GM19455 (cell line): Measurements from ENCODE around the gene ZNF609.
A peak's percentile ranks its signal among the peaks of the same experiment; 100 is the strongest.
"Not testable (repeated sequence)": the region's sequence is repeated elsewhere in the genome, so short reads cannot be mapped to it uniquely, and the experiment has no call there.

ENCODE experiments used
- ATAC-seq: cut with Tn5 transposase; IDR thresholded peaks from one replicate; pipeline ENCODE4 v1.9.1; 2021; ENCODE audit not compliant: unreplicated experiment

ZNF609 gene

GRCh38 chr15:64454282-64454681, 6.1 kb upstream of the ZNF609 start:
- no peak for ATAC-seq

GRCh38 chr15:64455961-64456371, 4.4 kb upstream of the ZNF609 start:
- no peak for ATAC-seq

DNA sequence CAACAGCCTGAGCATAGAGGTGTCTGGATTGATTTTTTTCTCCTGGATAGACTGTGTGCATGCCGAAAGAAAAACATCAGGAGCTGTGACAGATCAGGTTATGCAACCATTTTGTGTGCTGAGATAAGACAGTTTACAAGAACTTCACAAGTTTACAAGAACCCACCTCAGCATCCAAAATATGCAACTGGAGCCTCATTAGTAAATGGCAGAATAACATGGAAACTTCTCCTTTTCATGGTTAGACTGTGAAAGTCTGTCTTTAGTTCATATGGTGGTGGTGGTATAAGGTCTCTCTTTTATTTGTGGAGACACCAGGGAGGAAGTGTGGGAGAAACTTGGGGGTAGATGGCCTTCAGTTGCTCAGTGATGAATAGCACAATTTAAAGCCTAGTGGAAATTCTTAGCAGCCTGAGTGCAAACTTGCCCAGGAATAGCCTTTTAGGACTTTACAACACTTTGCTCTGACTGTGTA, 3.7 kb upstream of the ZNF609 start:
- ATAC-seq, result no peak

DNA sequence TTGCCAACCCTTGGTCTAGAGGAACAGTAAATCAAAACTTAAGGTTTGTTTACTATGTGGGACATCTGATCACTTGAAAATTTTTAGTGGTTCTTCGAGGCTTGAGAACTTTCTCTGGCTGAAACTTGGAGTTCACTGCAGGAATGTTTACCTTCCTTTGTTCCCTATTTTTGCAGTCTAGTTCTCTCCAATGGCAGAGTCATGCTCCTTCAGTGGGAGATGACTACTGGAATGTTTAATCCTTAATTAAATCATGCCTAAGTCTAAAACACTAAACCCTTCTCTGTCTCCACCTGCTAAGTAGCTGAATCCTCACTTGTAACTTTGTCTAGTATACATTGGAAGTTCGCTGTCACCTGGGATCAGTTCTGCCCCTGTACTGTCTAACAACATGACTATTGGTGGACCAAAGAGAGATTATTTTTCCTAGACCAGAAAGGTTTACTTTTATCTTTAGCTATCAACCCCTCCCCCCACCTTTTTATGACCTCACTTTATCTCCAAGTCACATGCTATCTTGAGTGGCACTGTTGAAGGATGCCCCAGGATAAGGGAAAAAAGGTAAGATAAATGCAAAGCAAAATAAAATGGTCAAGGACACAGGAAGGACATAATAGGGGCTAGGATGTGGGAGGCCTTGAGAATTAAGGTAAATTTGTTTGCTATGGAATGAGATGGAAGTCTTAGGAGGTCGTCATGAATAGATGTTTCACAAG, 1.2 kb upstream of the ZNF609 start:
- no peak for ATAC-seq

GRCh38 chr15:64460724-64461720, 644 bp downstream of the ZNF609 start:
- peak; percentile 15 for ATAC-seq

DNA sequence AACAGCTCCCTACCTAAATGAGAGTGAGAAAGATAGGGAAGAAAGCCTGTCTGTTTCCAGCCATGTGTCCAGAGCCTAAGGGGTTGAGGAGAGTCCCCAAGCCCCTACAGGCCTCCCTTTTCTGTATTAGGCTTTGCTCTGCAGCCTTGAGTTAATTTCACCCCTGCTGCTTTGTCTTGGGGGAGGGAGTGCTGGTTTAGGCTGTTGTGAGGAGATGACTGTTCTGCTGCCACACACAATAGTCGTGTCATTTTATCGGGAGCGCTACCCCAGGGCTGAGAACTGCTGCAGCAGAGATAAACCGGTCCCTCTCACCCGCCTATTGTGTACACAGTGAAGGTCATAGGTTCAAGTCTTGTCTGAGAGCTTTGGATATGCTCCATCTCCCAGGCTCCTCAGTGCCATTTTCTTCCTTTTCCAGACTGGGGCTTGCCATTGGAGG, 1.4 kb downstream of the ZNF609 start:
- ATAC-seq, result no peak

DNA sequence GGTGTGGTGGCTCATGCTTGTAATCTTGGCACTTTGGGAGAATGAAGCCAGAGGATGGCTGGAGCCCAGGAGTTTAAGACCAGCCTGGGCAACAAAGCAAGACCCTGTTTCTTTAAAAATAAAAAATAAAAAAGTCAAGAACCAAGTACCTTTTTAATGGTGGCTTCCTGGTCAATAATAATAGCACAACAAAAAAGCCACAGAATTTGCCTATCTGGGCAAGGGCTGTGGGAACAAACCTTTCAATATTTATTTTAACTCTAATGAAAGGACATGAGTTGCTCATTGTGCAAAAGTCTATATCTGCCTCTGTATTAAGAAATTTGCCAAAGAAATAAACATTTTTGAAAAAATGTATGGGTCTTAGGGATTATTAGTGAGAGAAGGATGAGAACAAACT, 2.1 kb downstream of the ZNF609 start:
- no peak for ATAC-seq

GRCh38 chr15:64464276-64465005, 4.1 kb downstream of the ZNF609 start:
- ATAC-seq, result no peak

DNA sequence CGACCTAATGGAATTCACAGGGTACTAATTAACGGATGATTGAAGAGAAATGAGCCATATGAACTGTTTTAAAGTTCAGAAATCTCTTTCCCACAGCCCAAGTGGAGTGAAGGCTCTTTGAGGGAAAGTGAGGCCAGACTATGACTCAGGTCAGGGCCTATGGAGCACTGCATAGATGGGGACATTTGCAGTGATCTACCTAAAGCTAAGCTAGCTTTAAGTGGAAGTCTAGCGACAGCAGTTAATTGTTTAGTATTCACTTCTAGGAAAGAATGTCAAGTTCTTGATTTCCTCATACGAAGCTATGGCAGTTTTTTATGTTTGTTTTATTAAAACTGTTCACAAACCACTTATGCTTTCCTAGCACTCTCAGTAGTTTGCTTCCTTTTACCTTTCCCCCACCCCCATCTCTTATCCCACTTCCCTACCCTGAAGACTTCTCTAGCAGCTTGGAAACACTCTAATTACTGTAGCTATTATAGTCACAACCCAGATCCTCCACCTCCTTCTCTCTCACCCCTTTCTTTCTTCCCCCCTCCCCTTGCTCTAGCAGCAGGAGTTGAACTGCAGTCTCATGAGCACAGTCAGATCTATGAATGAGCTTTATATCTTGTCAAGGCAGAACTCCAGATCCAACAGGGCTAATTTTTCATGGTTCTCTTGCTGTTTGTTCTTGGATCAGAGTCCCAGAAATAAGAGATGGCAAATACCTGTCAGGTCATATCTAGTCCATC, 6.2 kb downstream of the ZNF609 start:
- ATAC-seq, result no peak

- no peak for ATAC-seq
These were observed 11.8 kb downstream of the ZNF609 start for GRCh38 chr15:64472161-64472560.

DNA sequence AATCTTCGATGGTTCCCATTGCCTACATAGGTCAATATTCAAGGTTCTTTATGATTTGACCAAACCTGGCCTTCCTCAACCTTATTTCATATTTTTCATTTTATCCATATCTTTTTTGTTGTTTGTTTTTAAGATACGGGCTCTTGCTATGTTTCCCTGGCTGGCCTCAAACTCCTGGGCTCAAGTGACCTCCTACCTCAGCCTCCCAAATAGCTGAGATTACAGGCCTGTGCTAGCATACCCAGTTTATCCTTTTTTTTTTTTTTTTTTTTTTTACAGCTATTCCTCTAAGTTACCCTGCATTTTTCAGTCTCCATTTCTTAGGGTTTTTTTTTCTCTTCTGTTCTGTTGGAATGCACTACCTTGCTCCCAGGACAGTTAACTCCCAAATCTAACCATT, 14.5 kb downstream of the ZNF609 start:
- no peak for ATAC-seq

- ATAC-seq, result no peak
These were observed 16.2 kb downstream of the ZNF609 start for GRCh38 chr15:64476550-64476949.

GRCh38 chr15:64478863-64479262, 18.5 kb downstream of the ZNF609 start:
- ATAC-seq, result no peak

DNA sequence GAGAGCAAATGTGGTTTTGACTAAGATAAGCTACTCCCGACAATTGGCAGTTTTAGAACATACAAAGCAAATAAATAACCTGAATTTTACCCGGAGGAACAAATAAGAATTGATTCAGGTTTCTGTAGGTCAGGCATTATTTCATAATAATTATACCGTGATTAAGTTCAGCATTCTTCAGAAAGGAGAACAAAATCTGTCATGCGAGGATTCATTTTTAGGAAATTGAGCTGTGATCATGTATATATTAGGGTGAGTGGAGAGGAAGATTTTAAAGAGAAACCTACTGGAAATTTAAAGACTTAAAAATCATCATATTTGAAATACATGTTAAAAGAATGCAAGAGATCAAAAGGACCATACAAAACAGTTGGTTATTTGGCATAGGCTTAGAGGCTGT, 20.5 kb downstream of the ZNF609 start:
- no peak for ATAC-seq

DNA sequence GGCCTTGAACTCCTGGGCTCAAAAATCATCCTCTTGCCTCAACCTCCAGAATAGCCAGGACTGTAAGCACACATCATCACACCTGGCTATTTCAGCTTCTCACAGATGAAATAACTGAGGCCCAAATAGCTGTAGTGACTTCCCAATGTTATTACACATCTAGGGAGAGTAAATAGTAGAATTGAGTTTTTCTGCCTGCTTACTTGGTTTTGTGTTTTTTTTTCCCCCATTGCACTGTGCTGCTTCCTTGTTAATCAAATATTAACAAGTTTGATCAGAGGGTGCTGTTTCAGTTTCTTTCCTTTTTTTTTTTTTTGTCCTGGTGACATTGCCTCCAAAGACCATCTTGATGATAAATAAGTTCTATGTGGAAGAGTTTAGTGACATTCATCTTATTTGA, 23.4 kb downstream of the ZNF609 start:
- ATAC-seq, result no peak

GRCh38 chr15:64485796-64486195, 25.4 kb downstream of the ZNF609 start:
- ATAC-seq, result no peak

DNA sequence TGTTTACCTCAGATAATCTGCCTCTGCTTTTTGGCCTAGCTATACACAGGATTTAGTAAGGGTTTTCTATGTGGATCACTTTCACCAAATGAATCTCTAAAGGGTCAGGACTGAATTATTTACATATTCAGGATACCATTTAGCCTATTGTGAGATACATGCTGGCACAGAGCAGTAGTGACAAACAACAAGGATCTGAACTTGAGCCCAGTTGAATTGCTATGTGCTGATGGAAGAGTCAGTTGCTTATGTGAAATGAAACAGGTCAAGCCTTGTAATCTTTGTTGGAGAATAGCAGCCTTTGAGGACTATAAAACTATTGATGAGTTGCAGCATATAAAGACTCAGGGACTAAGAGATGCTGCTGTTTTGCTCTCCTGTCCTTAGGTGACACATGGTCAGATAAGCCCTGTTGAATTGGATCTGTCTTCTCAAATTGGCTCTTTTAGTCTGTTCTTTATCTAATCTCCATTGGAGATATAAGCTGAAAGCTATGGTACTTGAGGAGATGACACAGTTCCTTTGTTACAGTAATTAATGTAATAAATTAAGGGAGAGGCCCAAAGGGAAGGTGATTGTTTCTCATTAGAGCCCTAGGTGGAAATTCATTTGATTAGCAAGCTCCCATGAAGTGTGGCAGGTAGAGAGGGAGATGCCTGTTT, 30.4 kb downstream of the ZNF609 start:
- no peak for ATAC-seq

- ATAC-seq, result no peak
These were observed 33.3 kb downstream of the ZNF609 start for GRCh38 chr15:64493641-64494040.

DNA sequence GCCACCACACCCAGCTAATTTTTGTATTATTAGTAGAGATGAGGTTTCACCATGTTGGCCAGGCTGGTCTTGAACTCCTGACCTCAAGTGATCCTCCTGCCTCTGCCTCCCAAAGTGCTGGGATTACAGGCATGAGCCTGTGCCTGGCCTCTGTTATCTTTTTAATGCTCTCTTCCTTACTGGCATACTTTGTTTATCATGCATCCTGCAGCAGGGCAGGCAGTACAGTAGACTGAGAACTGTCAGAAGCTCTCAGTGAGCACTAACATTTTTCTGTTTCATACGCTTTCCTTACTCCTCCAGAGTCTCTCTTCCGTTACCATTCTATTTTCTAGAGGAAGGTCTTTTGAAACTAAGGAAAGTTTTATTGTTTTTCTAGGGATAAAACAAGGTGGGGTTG, 35.6 kb downstream of the ZNF609 start:
- not testable (repeated sequence) for ATAC-seq
